HepG2 (cell line): Measurements from ENCODE around the gene HNRNPA1.
A peak's percentile ranks its signal among the peaks of the same experiment; 100 is the strongest.

Experiments
- BRF2 ChIP-seq: sonication (generic); formaldehyde crosslinking; IDR thresholded peaks from 2 replicates; pipeline ENCODE4 v1.8.1; 2022; ENCODE audit warnings: mild to moderate bottlenecking, missing genetic modification reagents
- CTCF ChIP-seq: sonication (generic); formaldehyde crosslinking; IDR thresholded peaks from 2 replicates; pipeline ENCODE4 v1.5.0; 2020; ENCODE audit warnings: mild to moderate bottlenecking, missing genetic modification reagents, moderate library complexity
- NR1H2 ChIP-seq: sonication (generic); formaldehyde crosslinking; IDR thresholded peaks from 2 replicates; pipeline ENCODE4 v1.8.1; 2022; ENCODE audit warnings: low read depth, missing genetic modification reagents, borderline replicate concordance
- POLR2A ChIP-seq, 2 experiments: IDR thresholded peaks; 2 replicates each; pipeline ENCODE4 v1.6.1; 2011; ENCODE audit warnings: low read depth in 2 of 2, low read length in 2 of 2, mild to moderate bottlenecking in 1 of 2, moderate library complexity in 1 of 2; ENCODE audit not compliant: insufficient read depth in 1 of 2
- ZBTB40 ChIP-seq, 2 experiments: fragments of 450-650 bp in 1 of 2; sonication (generic) in 1 of 2; formaldehyde crosslinking in 1 of 2; IDR thresholded peaks; 2 replicates each; pipeline versions ENCODE4 v1.6.1 to v1.8.0; 2016 to 2022; ENCODE audit warnings: antibody characterized with exemption in 1 of 2, mild to moderate bottlenecking in 1 of 2, missing genetic modification reagents in 1 of 2
- ZBTB43 ChIP-seq: sonication (generic); formaldehyde crosslinking; conservative IDR thresholded peaks from 2 replicates; pipeline ENCODE4 v1.4.0; 2020; ENCODE audit warnings: missing genetic modification reagents
- ZBTB49 ChIP-seq: sonication (generic); formaldehyde crosslinking; IDR thresholded peaks from 2 replicates; pipeline ENCODE4 v1.4.0; 2020; ENCODE audit warnings: missing genetic modification reagents, borderline replicate concordance
- ZC3H13 ChIP-seq: sonication (generic); formaldehyde crosslinking; IDR thresholded peaks from 2 replicates; pipeline ENCODE4 v1.8.1; 2023; ENCODE audit warnings: mild to moderate bottlenecking, missing genetic modification reagents, moderate library complexity

- TF ChIP-seq ZC3H13 (CRISPR knock-in tag) (no peak), ZBTB43 (CRISPR knock-in tag) (no peak), BRF2 (CRISPR knock-in tag) (no peak), ZBTB40 (IDR thresholded peaks at IDR 0.05) (no peak), ZBTB40 (CRISPR knock-in tag; IDR thresholded peaks at IDR 0.05) (no peak), ZBTB49 (CRISPR knock-in tag) (no peak), NR1H2 (no peak), POLR2A (IDR thresholded peaks at IDR 0.05; ENCODE audit: insufficient read depth in 1 of 2, low read depth in 2 of 2, low read length in 2 of 2) (peak; percentile 69 to 93), CTCF (CRISPR knock-in tag) (no peak)
These were observed 7.0 kb downstream of the HNRNPA1 start for GRCh38 chr12:54287261-54288157.
